Measurements from ENCODE around the gene STAT1. TPM values are rescaled to one million over a fixed set of nuclear protein-coding genes. Genes with fewer than 3 reads are reported as not detected.

The STAT1 gene
- total RNA-seq, 3 donors from 2014 or later (not counting 1 experiment from before 2014, with no cell fraction given) = 49.1 to 91.6 (median 86.2) TPM

- no peak for TF ChIP-seq CTCF (IDR thresholded peaks at IDR 0.05)
- intact Hi-C loops (cut with micrococcal nuclease) = no loop called here
- Histone ChIP-seq H3K4me1 (ENCODE audit: control insufficient read depth, insufficient read depth, low read length) (peaks cover 16% of the 10 kb centered on the region), H3K9me3 (ENCODE audit: control insufficient read depth, insufficient read depth, low read length) (no peaks in the 10 kb centered on the region), H3K36me3 (ENCODE audit: control insufficient read depth, insufficient read depth, low read length) (peaks cover 63% of the 10 kb centered on the region), H3K4me3 (ENCODE audit: low read length) (no peak overlapping the region), H3K27ac (ENCODE audit: low read length) (peak overlapping the region; percentile 65), H3K27me3 (ENCODE audit: control insufficient read depth, insufficient read depth, low read length) (no peaks in the 10 kb centered on the region)
- Mint-ChIP-seq H3K9me3 (no peaks in the 10 kb centered on the region), H3K27me3 (ENCODE audit: low read depth in 2 of 2) (no peaks in the 10 kb centered on the region), H3K36me3 (peaks cover 22% of the 10 kb centered on the region), H3K27ac (peak overlapping the region; percentile 75 to 84), H3K4me3 (peak overlapping the region; percentile 68), H3K4me1 (peaks cover 28 to 35% of the 10 kb centered on the region in 2 donors)
- ATAC-seq (peak in 1 of 3 donors; percentile 29), DNase-seq (no peak)
- 100% methylated on average over 1 of the region's 2 CpGs for WGBS (ENCODE audit: insufficient coverage)
Measured at GRCh38 chr2:191038741-191039140, 24.8 kb upstream of the STAT1 start.

- no peaks in the 10 kb centered on the region for H3K27me3 Mint-ChIP-seq (ENCODE audit: low read depth in 2 of 2)
- ATAC-seq (peak; percentile 77 to 87 (median 82)), DNase-seq (peak in 1 of 2 donors; percentile 70)
- intact Hi-C loops (cut with micrococcal nuclease) = no loop called here
- Histone ChIP-seq H3K9me3 (ENCODE audit: control insufficient read depth, insufficient read depth, low read length) (no peaks in the 10 kb centered on the region), H3K4me1 (ENCODE audit: control insufficient read depth, insufficient read depth, low read length) (peaks cover 16% of the 10 kb centered on the region), H3K36me3 (ENCODE audit: control insufficient read depth, insufficient read depth, low read length) (peaks cover 68% of the 10 kb centered on the region), H3K27me3 (ENCODE audit: control insufficient read depth, insufficient read depth, low read length) (no peaks in the 10 kb centered on the region), H3K27ac (ENCODE audit: low read length) (peak overlapping the region; percentile 65), H3K4me3 (ENCODE audit: low read length) (no peak overlapping the region)
- WGBS (ENCODE audit: insufficient coverage) = 28% methylated on average over 1 of the region's 2 CpGs
- no peak for TF ChIP-seq CTCF (IDR thresholded peaks at IDR 0.05)
- peaks cover 22% of the 10 kb centered on the region for H3K36me3 Mint-ChIP-seq
- no peaks in the 10 kb centered on the region for H3K9me3 Mint-ChIP-seq
- peak overlapping the region; percentile 68 for H3K4me3 Mint-ChIP-seq
- peak overlapping the region; percentile 75 to 84 for H3K27ac Mint-ChIP-seq
- H3K4me1 Mint-ChIP-seq = peaks cover 28 to 35% of the 10 kb centered on the region in 2 donors
Measured at GRCh38 chr2:191038241-191038725, 24.3 kb upstream of the STAT1 start.

- Histone ChIP-seq H3K27me3 (ENCODE audit: control insufficient read depth, insufficient read depth, low read length) (no peaks in the 10 kb centered on the region), H3K4me1 (ENCODE audit: control insufficient read depth, insufficient read depth, low read length) (peaks cover 16% of the 10 kb centered on the region), H3K9me3 (ENCODE audit: control insufficient read depth, insufficient read depth, low read length) (no peaks in the 10 kb centered on the region), H3K4me3 (ENCODE audit: low read length) (no peak overlapping the region), H3K27ac (ENCODE audit: low read length) (peak overlapping the region; percentile 65), H3K36me3 (ENCODE audit: control insufficient read depth, insufficient read depth, low read length) (peaks cover 77% of the 10 kb centered on the region)
- ATAC-seq = no peak
- H3K27ac Mint-ChIP-seq = peak overlapping the region; percentile 75 to 84
- no peaks in the 10 kb centered on the region for H3K9me3 Mint-ChIP-seq
- no peak for TF ChIP-seq CTCF (IDR thresholded peaks at IDR 0.05)
- H3K4me3 Mint-ChIP-seq = peak overlapping the region; percentile 25
- peaks cover 28 to 35% of the 10 kb centered on the region in 2 donors for H3K4me1 Mint-ChIP-seq
- H3K27me3 Mint-ChIP-seq (ENCODE audit: low read depth in 2 of 2) = no peaks in the 10 kb centered on the region
- peaks cover 22% of the 10 kb centered on the region for H3K36me3 Mint-ChIP-seq
- 83% methylated on average over 4 of the region's 4 CpGs for WGBS (ENCODE audit: insufficient coverage)
- intact Hi-C loops (cut with micrococcal nuclease) = no loop called here
- no peak for DNase-seq
Measured at GRCh38 chr2:191037351-191037750, 23.4 kb upstream of the STAT1 start.

- H3K36me3 ChIP-seq (ENCODE audit: control insufficient read depth, insufficient read depth, low read length) = peaks cover 85% of the 10 kb centered on the region
- Mint-ChIP-seq H3K9me3 (no peaks in the 10 kb centered on the region), H3K36me3 (peaks cover 25% of the 10 kb centered on the region), H3K4me1 (peaks cover 23 to 32% of the 10 kb centered on the region in 2 donors), H3K4me3 (no peak overlapping the region), H3K27me3 (ENCODE audit: low read depth in 2 of 2) (no peaks in the 10 kb centered on the region), H3K27ac (peak overlapping the region; percentile 75 to 84)
- H3K4me1 ChIP-seq (ENCODE audit: control insufficient read depth, insufficient read depth, low read length) = peaks cover 16% of the 10 kb centered on the region
- H3K9me3 ChIP-seq (ENCODE audit: control insufficient read depth, insufficient read depth, low read length) = no peaks in the 10 kb centered on the region
- ATAC-seq = no peak
- no peak for DNase-seq
- H3K4me3 ChIP-seq (ENCODE audit: low read length) = no peak overlapping the region
- intact Hi-C loops (cut with micrococcal nuclease) = no loop called here
- no peak for TF ChIP-seq CTCF (IDR thresholded peaks at IDR 0.05)
- WGBS (ENCODE audit: insufficient coverage) = 100% methylated on average over 2 of the region's 2 CpGs
- no peak overlapping the region for H3K27ac ChIP-seq (ENCODE audit: low read length)
- H3K27me3 ChIP-seq (ENCODE audit: control insufficient read depth, insufficient read depth, low read length) = no peaks in the 10 kb centered on the region
Measured at GRCh38 chr2:191036363-191036762, 22.4 kb upstream of the STAT1 start.

Data from natural killer cell (primary cell).